H7 (cell line): ENCODE data around the gene C22orf31. TPM values are rescaled to one million over a fixed set of nuclear protein-coding genes. Genes with fewer than 3 reads are reported as not detected.
A peak's percentile ranks its signal among the peaks of the same experiment; 100 is the strongest.

ENCODE experiments used
- DNase-seq: peaks from one replicate; pipeline ENCODE4 v3.0.0; 2012
- H3K27me3 ChIP-seq: 2 replicates; pipeline ENCODE4 v1.6.0; 2011; ENCODE audit warnings: mild to moderate bottlenecking, low read length; ENCODE audit not compliant: control insufficient read depth, insufficient read depth
- H3K36me3 ChIP-seq: replicated peaks from 2 replicates; pipeline ENCODE4 v1.5.1; 2011; ENCODE audit warnings: low read length; ENCODE audit not compliant: control insufficient read depth, insufficient read depth
- H3K4me3 ChIP-seq: 2 replicates; pipeline ENCODE4 v1.5.1; 2011; ENCODE audit warnings: low read depth, mild to moderate bottlenecking, control low read depth, low read length, moderate library complexity; ENCODE audit not compliant: insufficient read depth
- total RNA-seq: library from RNA; depleted of rRNA; stranded (reverse); fragments of >200 nt; shearing (Covaris generic); gene quantifications from 2 replicates; pipeline ENCODE4 v1.2.3, GENCODE V29; 2014

The C22orf31 gene
- total RNA-seq, 1 experiment from 2014 or later: not detected

GRCh38 chr22:29072979-29073617 is 11.5 kb upstream of the C22orf31 start, which contains the start of gene KREMEN1:
TSS of gene KREMEN1 (plus strand) at chr22:29073035. CDS start at chr22:29073131, 96 bp downstream.
- DNase-seq: no peak
- no peaks in the 10 kb centered on the region for H3K36me3 ChIP-seq
- H3K4me3 ChIP-seq: peak within 1 kb of the TSS; percentile 60
- H3K27me3 ChIP-seq: peaks cover 40% of the 10 kb centered on the region

- H3K27me3 ChIP-seq: peaks cover 40% of the 10 kb centered on the region
Observed at GRCh38 chr22:29072193-29072978, 10.8 kb upstream of the C22orf31 start.

GRCh38 chr22:29071261-29072045 is 9.8 kb upstream of the C22orf31 start:
- H3K27me3 ChIP-seq: peaks cover 40% of the 10 kb centered on the region
- peak; percentile 88 for DNase-seq
- peak overlapping the region; percentile 32 for H3K4me3 ChIP-seq
- no peaks in the 10 kb centered on the region for H3K36me3 ChIP-seq

More at GRCh38 chr22:29072193-29072978, 10.8 kb upstream of the C22orf31 start:
- peak; percentile 99 for DNase-seq
- no peaks in the 10 kb centered on the region for H3K36me3 ChIP-seq
- no peak overlapping the region for H3K4me3 ChIP-seq

GRCh38 chr22:29070490-29070889 is 8.9 kb upstream of the C22orf31 start:
- peaks cover 40% of the 10 kb centered on the region for H3K27me3 ChIP-seq
- no peak for DNase-seq
- H3K4me3 ChIP-seq: no peak overlapping the region
- no peaks in the 10 kb centered on the region for H3K36me3 ChIP-seq

- no peak for DNase-seq
- Histone ChIP-seq H3K36me3 (no peaks in the 10 kb centered on the region), H3K27me3 (peaks cover 38% of the 10 kb centered on the region), H3K4me3 (no peak overlapping the region)
Observed at GRCh38 chr22:29069463-29069862, 7.8 kb upstream of the C22orf31 start.

- H3K4me3 ChIP-seq: no peak overlapping the region
- peaks cover 6% of the 10 kb centered on the region for H3K27me3 ChIP-seq
- H3K36me3 ChIP-seq: no peaks in the 10 kb centered on the region
- no peak for DNase-seq
Observed at GRCh38 chr22:29065468-29066190, 4.0 kb upstream of the C22orf31 start.

GRCh38 chr22:29062286-29062821 is 723 bp upstream of the C22orf31 start:
- Histone ChIP-seq H3K36me3 (no peaks in the 10 kb centered on the region), H3K4me3 (no peak overlapping the region), H3K27me3 (no peaks in the 10 kb centered on the region)
- DNase-seq: no peak

- Histone ChIP-seq H3K36me3 (no peaks in the 10 kb centered on the region), H3K4me3 (no peak overlapping the region), H3K27me3 (no peaks in the 10 kb centered on the region)
- no peak for DNase-seq
Observed at GRCh38 chr22:29060931-29061330, 700 bp downstream of the C22orf31 start.

GRCh38 chr22:29060251-29060869 is 1.3 kb downstream of the C22orf31 start:
- no peaks in the 10 kb centered on the region for H3K36me3 ChIP-seq
- DNase-seq: no peak
- no peak overlapping the region for H3K4me3 ChIP-seq
- no peaks in the 10 kb centered on the region for H3K27me3 ChIP-seq

GRCh38 chr22:29056472-29056871 is 5.2 kb downstream of the C22orf31 start:
- no peaks in the 10 kb centered on the region for H3K36me3 ChIP-seq
- no peaks in the 10 kb centered on the region for H3K27me3 ChIP-seq
- no peak overlapping the region for H3K4me3 ChIP-seq
- DNase-seq: no peak

- Histone ChIP-seq H3K36me3 (peaks cover 2% of the 10 kb centered on the region), H3K4me3 (no peak overlapping the region), H3K27me3 (no peaks in the 10 kb centered on the region)
- DNase-seq: peak; percentile 80
Observed at GRCh38 chr22:29055192-29055830, 6.3 kb downstream of the C22orf31 start.

- no peak overlapping the region for H3K4me3 ChIP-seq
- H3K36me3 ChIP-seq: peaks cover 6% of the 10 kb centered on the region
- no peak for DNase-seq
- H3K27me3 ChIP-seq: no peaks in the 10 kb centered on the region
Observed at GRCh38 chr22:29054251-29054767, 7.3 kb downstream of the C22orf31 start.

- Histone ChIP-seq H3K36me3 (peaks cover 15% of the 10 kb centered on the region), H3K4me3 (no peak overlapping the region), H3K27me3 (no peaks in the 10 kb centered on the region)
- no peak for DNase-seq
Observed at GRCh38 chr22:29053048-29053702, 8.5 kb downstream of the C22orf31 start.
